MM.1S (cell line): ENCODE data around the gene ATP2B2.

ENCODE experiments used
- EZH2 ChIP-seq: fragments of 300-600 bp; sonication (generic); optimal IDR thresholded peaks from 2 replicates; pipeline ENCODE3; 2017; ENCODE audit warnings: low read depth, mild to moderate bottlenecking, antibody characterized with exemption, low read length, mixed read lengths
- TF ChIP-seq, protein P1 (sequence below): fragments of 300-600 bp; sonication (generic); IDR thresholded peaks from 2 replicates; pipeline ENCODE4 v1.5.1; 2016; ENCODE audit warnings: antibody characterized with exemption, low read length, mixed read lengths

DNA sequence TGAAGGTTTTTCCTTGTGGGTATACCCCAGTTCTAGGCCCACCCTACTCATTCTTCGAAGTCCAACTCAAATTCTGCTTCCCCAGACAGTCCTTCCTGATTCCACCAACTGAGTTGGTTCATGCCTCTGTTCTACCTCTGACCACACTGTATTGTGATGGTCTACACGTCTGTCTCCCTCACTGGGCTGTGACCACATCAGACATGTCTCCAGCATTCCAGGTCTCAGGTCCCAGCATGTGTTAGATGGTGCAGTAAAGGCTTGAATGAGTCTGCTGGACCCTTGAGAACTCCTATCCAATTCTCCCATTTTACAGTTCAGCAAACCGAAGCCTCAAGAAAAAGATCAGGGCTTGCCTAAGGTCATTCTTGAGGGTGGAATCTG is 2.8 kb upstream of the ATP2B2 start:
- no peak for TF ChIP-seq EZH2
- TF ChIP-seq, protein P1, sequence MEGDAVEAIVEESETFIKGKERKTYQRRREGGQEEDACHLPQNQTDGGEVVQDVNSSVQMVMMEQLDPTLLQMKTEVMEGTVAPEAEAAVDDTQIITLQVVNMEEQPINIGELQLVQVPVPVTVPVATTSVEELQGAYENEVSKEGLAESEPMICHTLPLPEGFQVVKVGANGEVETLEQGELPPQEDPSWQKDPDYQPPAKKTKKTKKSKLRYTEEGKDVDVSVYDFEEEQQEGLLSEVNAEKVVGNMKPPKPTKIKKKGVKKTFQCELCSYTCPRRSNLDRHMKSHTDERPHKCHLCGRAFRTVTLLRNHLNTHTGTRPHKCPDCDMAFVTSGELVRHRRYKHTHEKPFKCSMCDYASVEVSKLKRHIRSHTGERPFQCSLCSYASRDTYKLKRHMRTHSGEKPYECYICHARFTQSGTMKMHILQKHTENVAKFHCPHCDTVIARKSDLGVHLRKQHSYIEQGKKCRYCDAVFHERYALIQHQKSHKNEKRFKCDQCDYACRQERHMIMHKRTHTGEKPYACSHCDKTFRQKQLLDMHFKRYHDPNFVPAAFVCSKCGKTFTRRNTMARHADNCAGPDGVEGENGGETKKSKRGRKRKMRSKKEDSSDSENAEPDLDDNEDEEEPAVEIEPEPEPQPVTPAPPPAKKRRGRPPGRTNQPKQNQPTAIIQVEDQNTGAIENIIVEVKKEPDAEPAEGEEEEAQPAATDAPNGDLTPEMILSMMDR = no peak
